SK-N-SH (cell line): ENCODE data around the gene VAMP7.
"Not testable (repeated sequence)": the region's sequence is repeated elsewhere in the genome, so short reads cannot be mapped to it uniquely, and the experiment has no call there.

Source experiments
- CTCF ChIP-seq: fragments of 200-600 bp; sonication (generic); IDR thresholded peaks from 2 replicates; pipeline ENCODE4 v1.6.1; 2017; ENCODE audit warnings: antibody characterized with exemption, mild to moderate bottlenecking, moderate library complexity
- ELF1 ChIP-seq: IDR thresholded peaks from 2 replicates; pipeline ENCODE4 v1.4.0; 2012
- EP300 ChIP-seq, 2 experiments: IDR thresholded peaks; 2 replicates each; pipeline versions ENCODE4 v1.4.0 to v1.6.1; 2012; ENCODE audit warnings: borderline replicate concordance in 1 of 2, low read depth in 1 of 2, low read length in 1 of 2
- EZH2phosphoT487 ChIP-seq: fragments of 200-600 bp; sonication (generic); IDR thresholded peaks from 2 replicates; pipeline ENCODE4 v1.6.1; 2017; ENCODE audit warnings: low read depth, mixed run types, mild to moderate bottlenecking, antibody characterized with exemption, moderate library complexity, borderline replicate concordance
- FOXM1 ChIP-seq: IDR thresholded peaks from 2 replicates; pipeline ENCODE4 v1.4.0; 2012; ENCODE audit warnings: low read depth, mild to moderate bottlenecking
- GABPA ChIP-seq: IDR thresholded peaks from 2 replicates; pipeline ENCODE4 v1.4.0; 2012; ENCODE audit warnings: low read depth, mild to moderate bottlenecking
- GATA2 ChIP-seq: sonication (generic); formaldehyde crosslinking; IDR thresholded peaks from 2 replicates; pipeline ENCODE4 v1.5.0; 2020; ENCODE audit warnings: mild to moderate bottlenecking, missing genetic modification reagents
- MAX ChIP-seq: IDR thresholded peaks from 2 replicates; pipeline ENCODE4 v1.4.0; 2012; ENCODE audit warnings: low read depth
- POLR2AphosphoS5 ChIP-seq: IDR thresholded peaks from 2 replicates; pipeline ENCODE4 v1.6.1; 2012; ENCODE audit warnings: low read depth, low read length
- RAD21 ChIP-seq: IDR thresholded peaks from 2 replicates; pipeline ENCODE4 v1.6.1; 2012; ENCODE audit warnings: mild to moderate bottlenecking, low read length
- RCOR1 ChIP-seq: fragments of 150-350 bp; IDR thresholded peaks from 2 replicates; pipeline ENCODE4 v1.6.1; 2017; ENCODE audit warnings: antibody characterized with exemption, low read length
- TAF1 ChIP-seq: IDR thresholded peaks from 2 replicates; pipeline ENCODE4 v1.6.1; 2012; ENCODE audit warnings: low read depth, mild to moderate bottlenecking, low read length, moderate library complexity, borderline replicate concordance
- TEAD4 ChIP-seq: IDR thresholded peaks from 2 replicates; pipeline ENCODE4 v1.4.0; 2012; ENCODE audit warnings: mild to moderate bottlenecking, borderline replicate concordance; ENCODE audit not compliant: insufficient read depth
- USF2 ChIP-seq: fragments of 150-350 bp; IDR thresholded peaks from 2 replicates; pipeline ENCODE4 v1.6.1; 2017; ENCODE audit warnings: antibody characterized with exemption, low read length, low read depth, borderline replicate concordance

GRCh38 chrX:155907661-155908060 is 26.5 kb downstream of the VAMP7 start:
- not testable (repeated sequence) for TF ChIP-seq TAF1; EP300 (IDR thresholded peaks at IDR 0.05; ENCODE audit: borderline replicate concordance in 1 of 2, low read depth in 1 of 2, low read length in 1 of 2); CTCF; ELF1; POLR2AphosphoS5; RAD21; FOXM1; RCOR1; USF2; GABPA; GATA2 (CRISPR knock-in tag); EZH2phosphoT487; TEAD4; MAX
